Endometrium (tissue), 2 donors: ENCODE results near the gene RBMS1.
"Not testable (repeated sequence)": the region's sequence is repeated elsewhere in the genome, so short reads cannot be mapped to it uniquely, and the experiment has no call there.

Experiments used
- FAIRE-seq: peaks from 2 replicates; lab custom pipeline; 2012; peaks lifted over from hg19 to GRCh38; lab: Jason Lieb, UNC
- donor health status: control.
- donor health status: control.

Gene RBMS1

GRCh38 chr2:160501370-160501769 is 7.8 kb upstream of the RBMS1 start:
- no peak for FAIRE-seq

- FAIRE-seq: no peak
Observed at GRCh38 chr2:160499865-160500264, 6.3 kb upstream of the RBMS1 start.

- FAIRE-seq: no peak
Observed at GRCh38 chr2:160498137-160498536, 4.5 kb upstream of the RBMS1 start.

- no peak for FAIRE-seq
Observed at GRCh38 chr2:160494201-160494644, 616 bp upstream of the RBMS1 start.

GRCh38 chr2:160492401-160493226 is 993 bp downstream of the RBMS1 start:
- FAIRE-seq: no peak

GRCh38 chr2:160491911-160492371 is 1.7 kb downstream of the RBMS1 start:
- FAIRE-seq: no peak

- peak; percentile 15 for FAIRE-seq
Observed at GRCh38 chr2:160490733-160491685, 2.6 kb downstream of the RBMS1 start.

GRCh38 chr2:160489111-160489510 is 4.5 kb downstream of the RBMS1 start:
- FAIRE-seq: no peak

GRCh38 chr2:160488289-160488688 is 5.3 kb downstream of the RBMS1 start:
- FAIRE-seq: not testable (repeated sequence)

GRCh38 chr2:160486341-160486740 is 7.3 kb downstream of the RBMS1 start:
- FAIRE-seq: no peak

- FAIRE-seq: no peak
Observed at GRCh38 chr2:160484859-160485520, 8.6 kb downstream of the RBMS1 start.

- no peak for FAIRE-seq
Observed at GRCh38 chr2:160482673-160483072, 10.9 kb downstream of the RBMS1 start.

- FAIRE-seq: no peak
Observed at GRCh38 chr2:160479269-160479668, 14.3 kb downstream of the RBMS1 start.

GRCh38 chr2:160478660-160479059 is 14.9 kb downstream of the RBMS1 start:
- no peak for FAIRE-seq

- FAIRE-seq: no peak
Observed at GRCh38 chr2:160477032-160477431, 16.6 kb downstream of the RBMS1 start.

- FAIRE-seq: no peak
Observed at GRCh38 chr2:160474891-160475787, 18.5 kb downstream of the RBMS1 start.

- FAIRE-seq: no peak
Observed at GRCh38 chr2:160474319-160474645, 19.3 kb downstream of the RBMS1 start.

- FAIRE-seq: peak; percentile 8
Observed at GRCh38 chr2:160473468-160474318, 19.9 kb downstream of the RBMS1 start.

GRCh38 chr2:160472839-160473251 is 20.8 kb downstream of the RBMS1 start:
- no peak for FAIRE-seq

- FAIRE-seq: no peak
Observed at GRCh38 chr2:160471950-160472349, 21.7 kb downstream of the RBMS1 start.
